Left lung (tissue), 10 donors: ENCODE results near the gene BNC2. TPM values are rescaled to one million over a fixed set of nuclear protein-coding genes. Genes with fewer than 3 reads are reported as not detected.

ENCODE experiments used
- ATAC-seq: fragments of 200-7000 bp; cut with Tn5 transposase; one replicate; pipeline ENCODE4 v1.9.1; 2020; ENCODE audit warnings: moderate library complexity
- DNase-seq, 4 donors: peaks; one replicate each; pipeline ENCODE4 v3.0.0-alpha.2; 2013 to 2020
- H3K27ac ChIP-seq, 2 donors: fragments of 200-600 bp; sonication (generic) in 1 of 2; one replicate each; pipeline versions ENCODE4 v1.5.0 to v1.8.0; 2020 to 2021
- H3K27me3 ChIP-seq, 2 donors: fragments of 200-600 bp; sonication (generic) in 1 of 2; one replicate each; pipeline versions ENCODE4 v1.5.0 to v1.8.0; 2020 to 2021
- H3K36me3 ChIP-seq, 2 donors: fragments of 200-600 bp; sonication (generic) in 1 of 2; one replicate each; pipeline versions ENCODE4 v1.5.0 to v1.8.0; 2020 to 2021
- H3K4me1 ChIP-seq, 2 donors: fragments of 200-600 bp; one replicate each; pipeline ENCODE4 v1.8.0; 2021
- H3K4me3 ChIP-seq, 2 donors: fragments of 200-600 bp; sonication (generic) in 1 of 2; one replicate each; pipeline versions ENCODE4 v1.5.0 to v1.8.0; 2020 to 2021; ENCODE audit warnings: mild to moderate bottlenecking in 1 of 2
- H3K9me3 ChIP-seq, 2 donors: fragments of 200-600 bp; sonication (generic) in 1 of 2; one replicate each; pipeline versions ENCODE4 v1.5.0 to v1.8.0; 2020 to 2021
- CTCF ChIP-seq, 2 donors: fragments of 200-600 bp; sonication (generic) in 1 of 2; IDR thresholded peaks; one replicate each; pipeline versions ENCODE4 v1.5.0 to v1.8.0; 2021; ENCODE audit warnings: antibody characterized with exemption in 2 of 2
- intact Hi-C, 2 donors: fragments of 100-400 bp; cut with DNase I; formaldehyde crosslinking; loops; one replicate each; pipeline versions ENCODE4 v1.11.2 to v1.14.2; 2022
- polyA plus RNA-seq, 6 donors: library from polyadenylated mRNA; unstranded; fragments of 120-200 nt; gene quantifications; one replicate each; pipeline ENCODE4 v1.2.1, GENCODE V29; 2013; ENCODE audit not compliant: insufficient read length in 6 of 6
- total RNA-seq, 2 donors: library from RNA; stranded (reverse); fragmentation: NEBNext Ultra II Directional; extraction: Animal tissue kit (Norgen Biotek cat#: 25700); gene quantifications; one replicate each; pipeline ENCODE4 v1.2.1, GENCODE V29; 2021
- donor health status: DM: no; HTN: yes; CAD: no.
- donor health status: DM: no; HTN: no; CAD: no.

BNC2 gene
- total and polyA plus RNA-seq, 8 donors: 9.6 to 19.3 (median 12.9) TPM

- Histone ChIP-seq H3K27me3 (no peaks in the 10 kb centered on the region), H3K4me1 (peaks cover 0 to 5% of the 10 kb centered on the region in 2 donors), H3K36me3 (no peaks in the 10 kb centered on the region), H3K27ac (peak overlapping the region in 1 of 2 donors; percentile 27), H3K4me3 (no peak overlapping the region), H3K9me3 (no peaks in the 10 kb centered on the region)
- ATAC-seq: no peak
- no peak for DNase-seq
- intact Hi-C loops: no loop called here
- no peak for TF ChIP-seq CTCF (IDR thresholded peaks at IDR 0.05)
Observed at GRCh38 chr9:16628413-16628812, 242.1 kb downstream of the BNC2 start.

GRCh38 chr9:16627967-16628366, 242.5 kb downstream of the BNC2 start:
- peak overlapping the region in 1 of 2 donors; percentile 27 for H3K27ac ChIP-seq
- peaks cover 0 to 5% of the 10 kb centered on the region in 2 donors for H3K4me1 ChIP-seq
- no peaks in the 10 kb centered on the region for H3K9me3 ChIP-seq
- no peaks in the 10 kb centered on the region for H3K36me3 ChIP-seq
- no peaks in the 10 kb centered on the region for H3K27me3 ChIP-seq
- DNase-seq (peak in 2 of 4 donors; percentile 57 to 64), ATAC-seq (peak; percentile 56)
- no peak overlapping the region for H3K4me3 ChIP-seq
- intact Hi-C loops: no loop called here
- no peak for TF ChIP-seq CTCF (IDR thresholded peaks at IDR 0.05)

GRCh38 chr9:16627521-16627920, 242.9 kb downstream of the BNC2 start:
- Histone ChIP-seq H3K27me3 (no peaks in the 10 kb centered on the region), H3K4me1 (peaks cover 0 to 5% of the 10 kb centered on the region in 2 donors), H3K36me3 (no peaks in the 10 kb centered on the region), H3K9me3 (no peaks in the 10 kb centered on the region), H3K27ac (peak overlapping the region in 1 of 2 donors; percentile 27), H3K4me3 (no peak overlapping the region)
- no peak for DNase-seq
- ATAC-seq: no peak
- intact Hi-C loops: no loop called here
- no peak for TF ChIP-seq CTCF (IDR thresholded peaks at IDR 0.05)

DNA sequence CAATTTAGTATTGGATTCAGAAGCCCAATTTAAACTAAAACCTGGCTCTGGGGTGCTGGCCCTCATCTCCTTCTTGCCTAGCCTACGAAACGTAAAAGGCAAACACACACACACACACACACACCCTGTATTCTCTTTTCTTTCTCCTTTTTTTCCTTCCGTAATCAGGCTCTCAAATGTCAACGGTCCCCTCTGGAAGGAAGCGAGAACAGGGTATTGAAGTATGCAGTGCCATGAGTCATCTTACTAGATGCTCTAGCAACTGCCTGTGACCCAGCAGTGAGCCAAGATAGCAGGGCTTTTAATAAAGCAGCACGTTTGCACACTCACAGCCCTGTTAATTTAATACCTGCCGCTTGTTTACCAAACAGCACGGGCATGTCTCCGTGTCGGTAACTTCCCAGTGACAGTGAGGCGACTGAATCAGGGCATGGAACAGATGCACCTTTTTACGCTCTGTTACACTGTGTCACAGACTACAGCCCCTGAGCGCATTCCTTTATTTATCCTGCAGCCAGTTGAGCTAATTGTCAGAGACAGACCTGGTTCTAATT, 243.8 kb downstream of the BNC2 start:
- ATAC-seq: peak; percentile 79
- H3K4me3 ChIP-seq: no peak overlapping the region
- no peaks in the 10 kb centered on the region for H3K27me3 ChIP-seq
- TF ChIP-seq CTCF (IDR thresholded peaks at IDR 0.05): no peak
- no peak for DNase-seq
- intact Hi-C loops: no loop called here
- no peaks in the 10 kb centered on the region for H3K9me3 ChIP-seq
- H3K36me3 ChIP-seq: no peaks in the 10 kb centered on the region
- peaks cover 0 to 5% of the 10 kb centered on the region in 2 donors for H3K4me1 ChIP-seq
- peak overlapping the region in 1 of 2 donors; percentile 27 for H3K27ac ChIP-seq

- DNase-seq (no peak), ATAC-seq (peak; percentile 57)
- Histone ChIP-seq H3K36me3 (no peaks in the 10 kb centered on the region), H3K4me1 (peaks cover 0 to 5% of the 10 kb centered on the region in 2 donors), H3K27me3 (no peaks in the 10 kb centered on the region), H3K4me3 (no peak overlapping the region), H3K27ac (peak overlapping the region in 1 of 2 donors; percentile 27), H3K9me3 (no peaks in the 10 kb centered on the region)
- no peak for TF ChIP-seq CTCF (IDR thresholded peaks at IDR 0.05)
- intact Hi-C loops: no loop called here
Observed at GRCh38 chr9:16625811-16626210, 244.7 kb downstream of the BNC2 start.
